Spleen (tissue), 11 donors: ENCODE results near the gene KLLN. TPM values are rescaled to one million over a fixed set of nuclear protein-coding genes. Genes with fewer than 3 reads are reported as not detected.
"Not testable (repeated sequence)": the region's sequence is repeated elsewhere in the genome, so short reads cannot be mapped to it uniquely, and the experiment has no call there.

Experiments
- DNase-seq: peaks from one replicate; pipeline ENCODE4 v3.0.0-alpha.2; 2020
- H3K27ac ChIP-seq, 8 donors: fragments of 200-600 bp; sonication (generic) in 7 of 8; 1 replicate in 4 of 8; 2 replicates in 4 of 8; pipeline versions ENCODE4 v1.5.0 to v1.8.0; 2016 to 2021; ENCODE audit warnings: inconsistent platforms in 4 of 8, mild to moderate bottlenecking in 4 of 8, moderate library complexity in 1 of 8
- H3K27me3 ChIP-seq, 7 donors: fragments of 200-600 bp; sonication (generic) in 6 of 7; replicated peaks in 1 of 7; 1 replicate in 4 of 7; 2 replicates in 3 of 7; pipeline versions ENCODE4 v1.5.0 to v1.8.0; 2016 to 2021; ENCODE audit warnings: inconsistent platforms in 3 of 7, mild to moderate bottlenecking in 1 of 7
- H3K36me3 ChIP-seq, 6 donors: fragments of 200-600 bp; sonication (generic) in 5 of 6; 1 replicate in 4 of 6; 2 replicates in 2 of 6; pipeline versions ENCODE4 v1.5.0 to v1.8.0; 2016 to 2021; ENCODE audit warnings: inconsistent platforms in 2 of 6
- H3K4me1 ChIP-seq, 6 donors: fragments of 200-600 bp; sonication (generic) in 5 of 6; 1 replicate in 3 of 6; 2 replicates in 3 of 6; pipeline versions ENCODE4 v1.5.0 to v1.8.0; 2016 to 2021; ENCODE audit warnings: inconsistent platforms in 3 of 6
- H3K4me3 ChIP-seq, 8 donors: fragments of 200-600 bp; sonication (generic) in 7 of 8; 1 replicate in 4 of 8; 2 replicates in 4 of 8; pipeline versions ENCODE4 v1.5.0 to v1.8.0; 2016 to 2021; ENCODE audit warnings: inconsistent platforms in 4 of 8, mild to moderate bottlenecking in 4 of 8, moderate library complexity in 2 of 8
- H3K9me3 ChIP-seq, 8 donors: fragments of 200-600 bp; sonication (generic) in 7 of 8; 1 replicate in 4 of 8; 2 replicates in 4 of 8; pipeline versions ENCODE4 v1.5.0 to v1.8.0; 2016 to 2021; ENCODE audit warnings: inconsistent platforms in 4 of 8
- POLR2A ChIP-seq, 3 donors: fragments of 450-650 bp; IDR thresholded peaks; one replicate each; pipeline ENCODE4 v1.5.1; 2017; ENCODE audit warnings: antibody characterized with exemption in 3 of 3, mild to moderate bottlenecking in 1 of 3
- POLR2AphosphoS5 ChIP-seq, 3 donors: sonication (generic); formaldehyde crosslinking; IDR thresholded peaks; one replicate each; pipeline ENCODE4 v1.5.1; 2017; ENCODE audit warnings: antibody characterized with exemption in 3 of 3
- WGBS, 5 donors: extraction: QIAGEN DNeasy Blood & Tissue Kit in 3 of 5; methylation state at CpG; one replicate each; pipeline versions ENCODE4 v1.1.5 to v1.1.7; 2013 to 2018; 5-methylcytosine and 5-hydroxymethylcytosine counted together
- intact Hi-C: fragments of 100-400 bp; cut with DNase I; formaldehyde crosslinking; loops from one replicate; pipeline ENCODE4 v1.15.0; 2023; ENCODE audit warnings: low total_unique reads
- polyA plus RNA-seq, 3 donors: library from polyadenylated mRNA; stranded (reverse); fragments of 200-250 nt; gene quantifications; one replicate each; pipeline ENCODE4 v1.2.1, GENCODE V29; 2013
- total RNA-seq, 7 donors: library from RNA; depleted of rRNA in 3 of 7; stranded (reverse); fragments of >200 nt in 3 of 7; fragmentation: NEBNext Ultra II Directional in 4 of 7; extraction: Animal tissue kit (Norgen Biotek cat#: 25700) in 4 of 7; gene quantifications; one replicate each; pipeline versions ENCODE4 v1.1.0 to v1.2.1, GENCODE V29; 2016 to 2021
- TF ChIP-seq, protein P1 (sequence below), 11 experiments: fragments of 200-600 bp in 7 of 11; fragments of 450-650 bp in 4 of 11; sonication (generic) in 4 of 11; IDR thresholded peaks in 8 of 11; conservative IDR thresholded peaks in 3 of 11; 1 replicate in 7 of 11; 2 replicates in 4 of 11; pipeline versions ENCODE4 v1.4.0 to v1.8.0; 2016 to 2021; ENCODE audit warnings: antibody characterized with exemption in 11 of 11, inconsistent platforms in 4 of 11, mild to moderate bottlenecking in 1 of 11
- donor health status: healthy with polysubstance abuse.
- donor health status: DM: no; HTN: no; CAD: no; lungs with moderate emphysema.
- donor health status: DM: no; HTN: no; CAD: no.
- donor health status: Bipolar disorder and iron deficiency.
- donor health status: healthy.
- donor health status: DM: no; HTN: no; CAD: no.
- donor health status: DM: yes; HTN: yes; CAD: no.

The KLLN gene
- total and polyA plus RNA-seq, 10 donors = 0.52 to 2.2 (median 0.99) TPM

DNA sequence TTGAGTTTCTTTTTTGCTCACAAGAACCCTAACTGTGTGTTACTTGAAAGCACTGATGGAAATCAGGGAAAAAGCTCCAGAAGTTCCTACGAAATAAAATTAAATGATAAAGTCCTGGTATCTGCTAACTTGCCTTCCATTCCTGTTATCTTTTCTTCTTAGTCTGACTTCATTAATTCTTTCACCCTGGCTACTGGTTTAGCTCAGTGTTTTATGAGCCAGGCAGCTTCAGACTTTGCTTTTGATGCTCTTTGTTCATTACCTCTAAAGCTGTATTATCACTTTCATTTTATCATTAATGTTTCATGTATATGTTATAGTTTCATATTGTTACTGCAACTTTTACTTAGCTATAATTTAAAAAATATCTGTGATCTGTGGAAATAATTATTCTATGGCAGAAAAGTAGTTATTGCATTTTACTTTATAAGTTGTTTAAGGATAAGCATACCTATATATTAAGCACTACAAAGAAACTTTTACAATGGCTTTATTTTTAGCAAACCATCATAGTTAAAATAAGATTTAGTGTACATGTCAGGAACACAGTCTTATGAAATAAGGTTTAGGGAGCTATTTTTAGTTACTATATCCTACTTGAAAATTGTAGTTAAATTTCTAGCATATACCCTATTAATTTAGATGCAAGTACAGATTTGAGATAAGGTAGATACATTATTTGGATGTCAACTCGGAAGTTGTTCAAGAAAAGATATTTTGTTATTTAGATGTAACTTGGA lies 19.4 kb upstream of the KLLN start:
- Histone ChIP-seq H3K9me3 (peaks cover 0 to 22% (median 14%) of the 10 kb centered on the region in 8 donors), H3K4me1 (peaks cover 0 to 80% (median 40%) of the 10 kb centered on the region in 6 donors), H3K27ac (peak overlapping the region in 2 of 8 donors; percentile 5 to 9), H3K27me3 (no peaks in the 10 kb centered on the region), H3K4me3 (no peak overlapping the region), H3K36me3 (peaks cover 0 to 85% (median 9%) of the 10 kb centered on the region in 6 donors)
- TF ChIP-seq POLR2AphosphoS5 (IDR thresholded peaks at IDR 0.05) (no peak), POLR2A (IDR thresholded peaks at IDR 0.05) (no peak)
- TF ChIP-seq, protein P1, sequence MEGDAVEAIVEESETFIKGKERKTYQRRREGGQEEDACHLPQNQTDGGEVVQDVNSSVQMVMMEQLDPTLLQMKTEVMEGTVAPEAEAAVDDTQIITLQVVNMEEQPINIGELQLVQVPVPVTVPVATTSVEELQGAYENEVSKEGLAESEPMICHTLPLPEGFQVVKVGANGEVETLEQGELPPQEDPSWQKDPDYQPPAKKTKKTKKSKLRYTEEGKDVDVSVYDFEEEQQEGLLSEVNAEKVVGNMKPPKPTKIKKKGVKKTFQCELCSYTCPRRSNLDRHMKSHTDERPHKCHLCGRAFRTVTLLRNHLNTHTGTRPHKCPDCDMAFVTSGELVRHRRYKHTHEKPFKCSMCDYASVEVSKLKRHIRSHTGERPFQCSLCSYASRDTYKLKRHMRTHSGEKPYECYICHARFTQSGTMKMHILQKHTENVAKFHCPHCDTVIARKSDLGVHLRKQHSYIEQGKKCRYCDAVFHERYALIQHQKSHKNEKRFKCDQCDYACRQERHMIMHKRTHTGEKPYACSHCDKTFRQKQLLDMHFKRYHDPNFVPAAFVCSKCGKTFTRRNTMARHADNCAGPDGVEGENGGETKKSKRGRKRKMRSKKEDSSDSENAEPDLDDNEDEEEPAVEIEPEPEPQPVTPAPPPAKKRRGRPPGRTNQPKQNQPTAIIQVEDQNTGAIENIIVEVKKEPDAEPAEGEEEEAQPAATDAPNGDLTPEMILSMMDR (IDR thresholded peaks at IDR 0.05 in 8 of 11, conservative IDR thresholded peaks at IDR 0.05 in 3 of 11) = no peak
- no peak for DNase-seq
- 76 to 92% (median 84%) methylated on average over 2 of the region's 2 CpGs for WGBS, 5 donors
- intact Hi-C loops = no loop called here

DNA sequence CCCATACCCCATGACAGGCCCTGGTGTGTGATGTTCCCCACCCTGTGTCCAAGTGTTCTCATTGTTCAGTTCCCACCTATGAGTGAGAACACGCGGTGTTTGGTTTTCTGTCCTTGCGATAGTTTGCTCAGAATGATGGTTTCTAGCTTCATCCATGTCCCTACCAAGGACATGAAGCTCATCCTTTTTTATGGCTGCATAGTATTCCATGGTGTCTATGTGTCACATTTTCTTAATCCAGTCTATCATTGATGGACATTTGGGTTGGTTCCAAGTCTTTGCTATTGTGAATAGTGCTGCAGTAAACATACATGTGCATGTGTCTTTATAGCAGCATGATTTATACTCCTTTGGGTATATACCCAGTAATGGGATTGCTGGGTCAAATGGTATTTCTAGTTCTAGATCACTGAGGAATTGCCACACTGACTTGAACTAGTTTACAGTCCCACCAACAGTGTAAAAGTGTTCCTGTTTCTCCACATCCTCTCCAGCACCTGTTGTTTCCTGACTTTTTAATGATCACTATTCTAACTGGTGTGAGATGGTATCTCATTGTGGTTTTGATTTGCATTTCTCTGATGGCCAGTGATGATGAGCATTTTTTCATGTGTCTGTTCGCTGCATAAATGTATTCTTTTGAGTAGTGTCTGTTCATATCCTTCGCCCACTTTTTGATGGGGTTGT lies 18.2 kb upstream of the KLLN start:
- H3K9me3 ChIP-seq = peaks cover 0 to 16% (median 7%) of the 10 kb centered on the region in 8 donors
- H3K36me3 ChIP-seq = peaks cover 0 to 77% (median 7%) of the 10 kb centered on the region in 6 donors
- intact Hi-C loops, H3K4me3 ChIP-seq, H3K27ac ChIP-seq, H3K27me3 ChIP-seq, DNase-seq: not testable (repeated sequence)
- H3K4me1 ChIP-seq = peaks cover 0 to 81% (median 41%) of the 10 kb centered on the region in 6 donors
- WGBS, 5 donors = 82 to 98% (median 97%) methylated on average over 5 of the region's 5 CpGs

- Histone ChIP-seq H3K9me3 (peaks cover 0 to 10% (median 6%) of the 10 kb centered on the region in 8 donors), H3K27me3 (no peaks in the 10 kb centered on the region), H3K36me3 (peaks cover 0 to 65% (median 4%) of the 10 kb centered on the region in 6 donors), H3K4me1 (peaks cover 0 to 90% (median 51%) of the 10 kb centered on the region in 6 donors), H3K27ac (no peak overlapping the region), H3K4me3 (no peak overlapping the region)
- DNase-seq = no peak
- TF ChIP-seq POLR2A (IDR thresholded peaks at IDR 0.05) (no peak), POLR2AphosphoS5 (IDR thresholded peaks at IDR 0.05) (no peak)
- TF ChIP-seq, protein P1 (IDR thresholded peaks at IDR 0.05 in 8 of 11, conservative IDR thresholded peaks at IDR 0.05 in 3 of 11) = no peak
- intact Hi-C loops = no loop called here
Measured at GRCh38 chr10:87880336-87880735, 17.0 kb upstream of the KLLN start.

- Histone ChIP-seq H3K27me3 (no peaks in the 10 kb centered on the region), H3K4me1 (peaks cover 0 to 93% (median 61%) of the 10 kb centered on the region in 6 donors)
Measured at GRCh38 chr10:87878664-87879459, 15.5 kb upstream of the KLLN start.

More at GRCh38 chr10:87878664-87879459, 15.5 kb upstream of the KLLN start:
- Histone ChIP-seq H3K27ac (no peak overlapping the region), H3K9me3 (peaks cover 0 to 8% (median 6%) of the 10 kb centered on the region in 8 donors), H3K36me3 (peaks cover 0 to 53% (median 2%) of the 10 kb centered on the region in 6 donors), H3K4me3 (no peak overlapping the region)
- intact Hi-C loops = no loop called here
- 44 to 69% (median 64%) methylated on average over 9 of the region's 9 CpGs for WGBS, 5 donors
- DNase-seq = no peak
- TF ChIP-seq POLR2A (IDR thresholded peaks at IDR 0.05) (no peak), POLR2AphosphoS5 (IDR thresholded peaks at IDR 0.05) (peak in 1 of 3 donors; percentile 20)
